HCT116 (cell line): Measurements from ENCODE around the gene TBC1D16. TPM values are rescaled to one million over a fixed set of nuclear protein-coding genes. Genes with fewer than 3 reads are reported as not detected.

Source experiments
- ATAC-seq: fragments of 200-7000 bp; cut with Tn5 transposase; 2 replicates; pipeline ENCODE4 v1.9.1; 2020; ENCODE audit warnings: mild to moderate bottlenecking, moderate library complexity
- BruUV-seq: library from RNA; stranded (reverse); fragments of 400-500 nt; replicated peaks from 2 replicates; lab custom pipeline; 2021; lab: Mats Ljungman, UMichigan
- CTCF ChIA-PET: fragments of 300-600 bp; sonication (Branson Sonifier 250); formaldehyde crosslinking; loops from one replicate; lab custom pipeline; 2021; ENCODE audit warnings: antibody characterized with exemption; lab: Charles Lee
- POLR2A ChIA-PET: fragments of 300-600, 350-600 bp; sonication (Branson Sonifier 250); formaldehyde crosslinking; loops from one replicate; lab custom pipeline; 2021; ENCODE audit warnings: antibody characterized with exemption; lab: Charles Lee
- RAD21 ChIA-PET, 2 experiments: fragments of 300-600 bp; sonication (Branson Sonifier 250); formaldehyde crosslinking; loops; one replicate each; lab custom pipeline; 2023; ENCODE audit warnings: low total read pairs in 2 of 2; ENCODE audit not compliant: uncharacterized antibody in 2 of 2, unreplicated experiment in 2 of 2, low non-redundant PET in 1 of 2; lab: Charles Lee
- DNase-seq: peaks from one replicate; pipeline ENCODE4 v3.0.0-alpha.2; 2010; ENCODE audit warnings: low read depth, low spot score
- H2AFZ ChIP-seq: fragments of 200-600 bp; shearing (Covaris generic), sonication (generic); 2 replicates; pipeline ENCODE4 v1.6.1; 2017; ENCODE audit warnings: low read depth, mixed run types, mixed read lengths, antibody characterized with exemption, low read length; ENCODE audit not compliant: poor library complexity, severe bottlenecking
- H3K27ac ChIP-seq: 2 replicates; pipeline ENCODE4 v1.5.1; 2012; ENCODE audit warnings: low read depth, low read length
- H3K27me3 ChIP-seq: fragments of 200-600 bp; sonication (generic); 2 replicates; pipeline ENCODE4 v1.6.1; 2016; ENCODE audit warnings: mixed run types, low read length, mixed read lengths; ENCODE audit not compliant: insufficient read depth
- H3K36me3 ChIP-seq, 2 experiments: fragments of 200-500 bp in 1 of 2; fragments of 200-600 bp in 1 of 2; sonication (Bioruptor generic) in 1 of 2; sonication (generic) in 1 of 2; 2 replicates each; pipeline versions ENCODE4 v1.5.1 to v1.6.1; 2014 to 2016; ENCODE audit warnings: low read length in 2 of 2, inconsistent platforms in 1 of 2, mixed read lengths in 1 of 2, mixed run types in 1 of 2; ENCODE audit not compliant: insufficient read depth in 2 of 2, control insufficient read depth in 1 of 2
- H3K4me1 ChIP-seq, 2 experiments: fragments of 200-600 bp in 1 of 2; sonication (generic) in 1 of 2; 2 replicates each; pipeline versions ENCODE4 v1.5.1 to v1.6.1; 2012 to 2017; ENCODE audit warnings: low read length in 2 of 2, inconsistent platforms in 1 of 2, mild to moderate bottlenecking in 1 of 2, mixed read lengths in 1 of 2, mixed run types in 1 of 2, moderate library complexity in 1 of 2; ENCODE audit not compliant: insufficient read depth in 2 of 2, control insufficient read depth in 1 of 2
- H3K4me2 ChIP-seq: fragments of 200-600 bp; sonication (generic); 2 replicates; pipeline ENCODE4 v1.6.1; 2017; ENCODE audit warnings: mixed run types, low read length, mixed read lengths
- H3K4me3 ChIP-seq, 2 experiments: fragments of 200-600 bp in 1 of 2; sonication (generic) in 1 of 2; replicated peaks in 1 of 2; 2 replicates each; pipeline ENCODE4 v1.5.1; 2011 to 2016; ENCODE audit warnings: low read length in 2 of 2, control low read depth in 1 of 2, low read depth in 1 of 2, mild to moderate bottlenecking in 1 of 2, mixed read lengths in 1 of 2, mixed run types in 1 of 2
- H3K79me2 ChIP-seq: fragments of 200-600 bp; sonication (generic); 2 replicates; pipeline ENCODE4 v1.6.1; 2017; ENCODE audit warnings: mild to moderate bottlenecking, mixed run types, low read length, moderate library complexity, mixed read lengths; ENCODE audit not compliant: insufficient read depth
- H3K9ac ChIP-seq: fragments of 200-600 bp; sonication (generic); 2 replicates; pipeline ENCODE4 v1.6.1; 2016; ENCODE audit warnings: low read length, mixed read lengths
- H3K9me2 ChIP-seq: fragments of 200-600 bp; sonication (generic), shearing (Covaris generic); 2 replicates; pipeline ENCODE4 v1.6.1; 2017; ENCODE audit warnings: mixed run types, mild to moderate bottlenecking, moderate library complexity; ENCODE audit not compliant: insufficient read depth
- H3K9me3 ChIP-seq, 2 experiments: fragments of 200-500 bp in 1 of 2; fragments of 200-600 bp in 1 of 2; sonication (Bioruptor generic) in 1 of 2; sonication (generic) in 1 of 2; 2 replicates each; pipeline ENCODE4 v1.6.1; 2014 to 2017; ENCODE audit warnings: low read length in 2 of 2, mixed read lengths in 2 of 2, inconsistent platforms in 1 of 2, low read depth in 1 of 2, mild to moderate bottlenecking in 1 of 2, mixed run types in 1 of 2, moderate library complexity in 1 of 2; ENCODE audit not compliant: control insufficient read depth in 1 of 2, insufficient read depth in 1 of 2
- H4K20me1 ChIP-seq: fragments of 200-600 bp; sonication (generic), shearing (Covaris generic); 2 replicates; pipeline ENCODE4 v1.6.1; 2017; ENCODE audit warnings: mixed run types, mild to moderate bottlenecking, moderate library complexity; ENCODE audit not compliant: insufficient read depth
- ATF3 ChIP-seq: IDR thresholded peaks from 2 replicates; pipeline ENCODE4 v1.6.1; 2012
- CBX3 ChIP-seq: IDR thresholded peaks from 2 replicates; pipeline ENCODE4 v1.6.1; 2012; ENCODE audit warnings: low read depth
- CEBPB ChIP-seq: IDR thresholded peaks from 2 replicates; pipeline ENCODE4 v1.6.1; 2012; ENCODE audit warnings: low read depth
- POLR2A ChIP-seq: IDR thresholded peaks from 2 replicates; pipeline ENCODE4 v1.7.0; 2011; ENCODE audit warnings: borderline replicate concordance; ENCODE audit not compliant: insufficient read depth, insufficient read length; ENCODE audit errors: extremely low read depth
- POLR2AphosphoS5 ChIP-seq: IDR thresholded peaks from 2 replicates; pipeline ENCODE4 v1.6.1; 2011; ENCODE audit warnings: mild to moderate bottlenecking, low read depth, low read length, moderate library complexity
- REST ChIP-seq: IDR thresholded peaks from 2 replicates; pipeline ENCODE4 v1.6.1; 2012; ENCODE audit warnings: low read depth
- SIN3A ChIP-seq: IDR thresholded peaks from 2 replicates; pipeline ENCODE4 v1.6.1; 2012; ENCODE audit warnings: low read depth
- SRF ChIP-seq: IDR thresholded peaks from 2 replicates; pipeline ENCODE4 v1.6.1; 2012; ENCODE audit warnings: low read depth
- TCF7L2 ChIP-seq: IDR thresholded peaks from 2 replicates; pipeline ENCODE4 v1.7.0; 2011; ENCODE audit warnings: borderline replicate concordance, inconsistent platforms; ENCODE audit not compliant: insufficient read depth, insufficient read length; ENCODE audit errors: extremely low read depth
- YY1 ChIP-seq: IDR thresholded peaks from 2 replicates; pipeline ENCODE4 v1.6.1; 2011; ENCODE audit warnings: low read length, low read depth, moderate library complexity, mild to moderate bottlenecking; ENCODE audit not compliant: insufficient replicate concordance; ENCODE audit errors: extremely low read depth
- ZFX ChIP-seq: fragments of 450-650 bp; IDR thresholded peaks from 2 replicates; pipeline ENCODE4 v1.6.1; 2017
- ZNF274 ChIP-seq: fragments of 200-500 bp; sonication (Bioruptor generic); IDR thresholded peaks from 2 replicates; pipeline ENCODE4 v1.6.1; 2014; ENCODE audit warnings: mild to moderate bottlenecking, low read depth, low read length, inconsistent platforms
- intact Hi-C: fragments of 100-400 bp; cut with micrococcal nuclease; formaldehyde crosslinking; loops from 2 replicates; pipeline ENCODE4 v1.10.0; 2022
- total RNA-seq: library from RNA; stranded (reverse); gene quantifications from one replicate; pipeline ENCODE4 v1.2.1, GENCODE V29; 2021; ENCODE audit not compliant: unreplicated experiment

The TBC1D16 gene
- total RNA-seq, 1 experiment from 2014 or later: 31.1 TPM

GRCh38 chr17:80012765-80013741 lies 22.6 kb downstream of the TBC1D16 start:
- Histone ChIP-seq H3K4me1 (peaks cover 10 to 19% of the 10 kb centered on the region in 2 experiments; a peak in 3 of 4 replicates), H3K4me3 (no peak overlapping the region), H3K36me3 (no peaks in the 10 kb centered on the region; a peak in 1 of 4 replicates), H3K27ac (no peak overlapping the region), H3K27me3 (no peaks in the 10 kb centered on the region), H3K9me2 (no peaks in the 10 kb centered on the region), H3K9me3 (no peaks in the 10 kb centered on the region), H3K79me2 (no peaks in the 10 kb centered on the region), H3K4me2 (no peak overlapping the region), H2AFZ (no peak overlapping the region), H4K20me1 (no peaks in the 10 kb centered on the region), H3K9ac (no peak overlapping the region)
- TF ChIP-seq SIN3A: no peak
- TF ChIP-seq ATF3: no peak
- no peak for TF ChIP-seq CBX3
- TF ChIP-seq POLR2AphosphoS5: no peak
- no peak for TF ChIP-seq TCF7L2
- no peak for TF ChIP-seq CEBPB
- TF ChIP-seq ZFX: no peak
- no peak for TF ChIP-seq SRF
- no peak for TF ChIP-seq REST
- TF ChIP-seq YY1: no peak
- TF ChIP-seq ZNF274: no peak
- TF ChIP-seq POLR2A: no peak
- intact Hi-C loops: no loop called here
- ChIA-PET RAD21 (no interaction called here), POLR2A (no interaction called here), CTCF (no interaction called here)
- DNase-seq (no peak), ATAC-seq (no peak)
- no TSS peak for BruUV-seq
